GM18868 (cell line): Measurements from ENCODE around the gene CPT1A.

Source experiments
- ATAC-seq: cut with Tn5 transposase; IDR thresholded peaks from one replicate; pipeline ENCODE4 v1.9.1; 2021; ENCODE audit warnings: mild to moderate bottlenecking, moderate library complexity; ENCODE audit not compliant: unreplicated experiment

The CPT1A gene

DNA sequence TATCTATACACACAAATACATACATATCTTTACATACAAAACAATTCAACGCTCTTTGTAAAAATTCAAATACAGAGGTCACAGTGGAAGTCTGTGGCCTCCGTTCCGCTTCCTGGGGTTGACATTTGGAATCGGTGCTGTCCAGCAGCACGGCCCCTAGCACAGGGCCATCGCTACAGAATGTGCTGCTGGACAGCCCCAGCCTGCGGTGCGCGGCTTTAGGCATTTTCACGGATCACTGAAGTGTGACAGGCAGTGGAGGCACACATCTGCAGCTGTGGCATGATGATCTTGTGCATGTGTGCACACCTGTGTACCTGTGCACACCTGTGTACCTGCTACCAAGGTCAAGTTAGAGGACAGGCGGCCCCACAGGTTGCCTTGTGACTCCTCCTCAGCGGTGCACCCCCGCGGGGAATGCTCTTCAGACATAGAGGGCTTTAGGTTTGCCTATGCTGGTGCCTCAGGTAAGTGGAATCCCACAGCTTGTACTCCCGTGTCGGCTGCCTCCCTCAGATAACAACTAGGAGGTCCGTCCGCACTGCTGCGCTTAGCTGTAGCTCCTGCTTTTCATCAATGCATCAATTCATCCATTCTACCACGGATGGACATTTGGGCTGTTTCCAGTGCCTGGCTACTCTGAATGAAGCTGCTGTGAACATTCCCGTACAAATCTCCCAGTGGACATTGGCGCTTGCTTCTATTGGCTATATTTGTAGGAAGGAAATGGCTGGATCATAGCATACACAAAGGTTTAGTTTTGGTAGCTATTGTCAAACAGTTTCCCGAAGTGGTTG, 127.5 kb downstream of the CPT1A start:
- ATAC-seq, result no peak

DNA sequence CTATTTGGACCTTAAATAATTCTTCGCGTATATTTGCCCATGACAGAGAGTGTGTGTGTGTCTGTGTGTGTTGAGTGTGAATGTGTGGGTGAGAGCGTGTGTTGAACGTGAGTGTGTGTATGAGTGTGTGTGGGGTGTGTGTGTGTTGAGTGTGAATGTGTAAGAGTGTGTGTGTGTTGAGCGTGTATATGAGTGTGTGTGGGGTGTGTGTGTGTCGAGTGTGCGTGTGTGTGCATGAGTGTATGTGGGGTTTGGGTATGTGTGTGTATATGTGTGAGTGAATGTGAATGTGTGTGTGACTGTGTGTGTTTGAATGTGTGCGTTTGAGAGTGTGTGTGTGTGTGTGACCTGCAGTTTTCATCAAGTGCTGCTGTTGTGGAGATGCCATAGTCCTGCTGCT, 130.6 kb downstream of the CPT1A start:
- ATAC-seq, result no peak

DNA sequence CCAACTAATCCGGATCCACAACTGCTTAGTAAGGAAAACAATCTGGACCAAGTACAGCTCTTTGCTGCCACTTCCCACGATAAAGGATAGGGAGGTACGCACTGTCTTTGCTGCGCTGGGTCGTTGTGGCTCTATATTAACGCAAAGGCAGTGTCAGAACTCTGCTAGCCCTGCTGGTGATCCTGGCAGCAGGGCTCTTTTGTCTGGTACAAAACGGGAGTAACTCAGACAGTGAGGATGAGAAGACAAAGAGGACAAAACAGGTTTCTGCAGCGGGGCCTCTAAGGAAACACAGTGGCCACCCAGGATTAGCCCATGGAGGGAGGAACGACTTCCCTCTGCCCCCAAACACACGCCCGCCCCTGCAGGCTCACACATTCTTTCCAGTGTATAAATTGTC, 131.3 kb downstream of the CPT1A start:
- ATAC-seq, result no peak

DNA sequence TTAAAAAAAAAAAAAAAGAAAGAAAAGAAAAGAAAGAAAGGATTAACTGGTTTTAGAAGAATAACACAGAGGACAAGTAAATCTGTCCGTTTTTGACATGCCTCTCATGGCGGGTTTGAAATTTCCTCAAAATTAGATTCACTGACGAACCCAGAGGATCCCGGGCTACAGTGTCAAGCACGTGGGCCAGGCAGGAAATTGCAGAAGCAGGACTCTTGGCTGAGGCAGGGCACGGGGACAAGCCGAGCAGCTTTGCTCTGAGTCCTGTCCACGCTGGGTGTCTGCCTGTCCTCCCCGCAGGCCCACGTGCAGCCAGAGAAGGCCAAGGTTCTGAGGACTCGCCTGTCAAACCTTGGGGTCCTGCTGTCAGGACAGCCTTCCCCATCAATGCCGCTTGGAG, 132.7 kb downstream of the CPT1A start:
- ATAC-seq, result no peak

DNA sequence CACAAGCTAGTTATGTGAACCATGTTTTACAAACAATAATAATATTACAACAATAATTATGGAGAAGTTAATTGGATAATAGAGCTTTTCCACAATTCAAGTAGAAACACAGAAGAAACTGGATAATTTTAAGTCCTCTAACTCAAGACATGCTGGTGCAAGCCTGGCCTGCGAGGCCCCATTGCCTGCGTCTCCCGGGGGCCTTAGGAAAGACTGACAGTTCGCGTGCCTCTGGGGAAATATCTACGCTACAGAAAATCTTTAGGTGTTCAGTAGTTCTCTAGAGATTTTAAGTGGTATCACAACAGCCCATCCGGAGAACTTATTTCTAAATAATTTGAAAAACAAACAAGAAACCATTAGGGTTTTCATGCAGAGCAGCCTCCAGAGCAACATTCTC, 134.2 kb downstream of the CPT1A start:
- ATAC-seq, result no peak

DNA sequence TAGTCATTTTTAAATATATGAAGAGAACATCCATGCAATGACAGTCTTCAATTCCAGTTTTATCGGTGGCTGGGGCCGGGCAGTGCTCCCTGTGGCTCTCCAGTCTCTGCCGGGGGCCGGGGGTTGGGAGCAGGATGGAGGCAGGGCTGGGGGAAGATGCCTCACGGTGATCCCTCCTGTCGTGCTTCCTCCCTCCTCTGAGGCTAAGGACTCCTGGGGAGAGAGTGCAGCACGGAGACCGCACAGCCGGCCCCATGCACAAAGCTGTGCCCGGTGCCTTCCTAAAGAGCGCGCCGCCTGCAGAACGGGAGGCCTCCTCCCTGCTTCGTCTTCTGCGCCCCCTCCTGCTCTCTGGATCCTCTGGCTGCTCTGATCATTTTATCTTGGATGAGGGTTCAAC, 136.8 kb downstream of the CPT1A start:
- no peak for ATAC-seq
